ENCODE data around the gene SIRT7.

DNA sequence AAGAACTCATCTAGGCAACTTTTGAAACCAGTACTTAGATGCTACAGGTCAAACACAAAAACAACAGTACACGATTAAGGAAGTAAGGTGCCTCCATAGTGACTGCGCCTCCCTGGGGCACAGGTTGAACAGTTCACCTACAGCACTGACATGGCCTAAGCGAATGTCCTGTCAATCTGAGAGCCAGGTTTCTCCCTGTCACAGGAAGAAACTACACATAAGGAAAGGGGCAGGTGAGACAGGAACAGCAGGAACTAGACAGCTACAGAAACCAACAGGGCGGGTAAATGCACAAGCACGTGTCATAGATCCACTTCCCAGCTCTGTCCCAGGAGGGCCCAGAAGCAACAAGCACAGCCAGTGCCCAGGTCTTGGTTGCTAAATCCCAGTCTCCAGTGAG, 38.9 kb downstream of the SIRT7 start:
- TF ChIP-seq SPI1 (IDR thresholded peaks at IDR 0.05; ENCODE audit: borderline replicate concordance, low read depth), result no peak
- TF ChIP-seq CTCF (IDR thresholded peaks at IDR 0.05; ENCODE audit: insufficient read depth, low read length), result no peak
- no peak for TF ChIP-seq GABPA (IDR thresholded peaks at IDR 0.05; ENCODE audit: low read depth)
- TF ChIP-seq, protein P1, sequence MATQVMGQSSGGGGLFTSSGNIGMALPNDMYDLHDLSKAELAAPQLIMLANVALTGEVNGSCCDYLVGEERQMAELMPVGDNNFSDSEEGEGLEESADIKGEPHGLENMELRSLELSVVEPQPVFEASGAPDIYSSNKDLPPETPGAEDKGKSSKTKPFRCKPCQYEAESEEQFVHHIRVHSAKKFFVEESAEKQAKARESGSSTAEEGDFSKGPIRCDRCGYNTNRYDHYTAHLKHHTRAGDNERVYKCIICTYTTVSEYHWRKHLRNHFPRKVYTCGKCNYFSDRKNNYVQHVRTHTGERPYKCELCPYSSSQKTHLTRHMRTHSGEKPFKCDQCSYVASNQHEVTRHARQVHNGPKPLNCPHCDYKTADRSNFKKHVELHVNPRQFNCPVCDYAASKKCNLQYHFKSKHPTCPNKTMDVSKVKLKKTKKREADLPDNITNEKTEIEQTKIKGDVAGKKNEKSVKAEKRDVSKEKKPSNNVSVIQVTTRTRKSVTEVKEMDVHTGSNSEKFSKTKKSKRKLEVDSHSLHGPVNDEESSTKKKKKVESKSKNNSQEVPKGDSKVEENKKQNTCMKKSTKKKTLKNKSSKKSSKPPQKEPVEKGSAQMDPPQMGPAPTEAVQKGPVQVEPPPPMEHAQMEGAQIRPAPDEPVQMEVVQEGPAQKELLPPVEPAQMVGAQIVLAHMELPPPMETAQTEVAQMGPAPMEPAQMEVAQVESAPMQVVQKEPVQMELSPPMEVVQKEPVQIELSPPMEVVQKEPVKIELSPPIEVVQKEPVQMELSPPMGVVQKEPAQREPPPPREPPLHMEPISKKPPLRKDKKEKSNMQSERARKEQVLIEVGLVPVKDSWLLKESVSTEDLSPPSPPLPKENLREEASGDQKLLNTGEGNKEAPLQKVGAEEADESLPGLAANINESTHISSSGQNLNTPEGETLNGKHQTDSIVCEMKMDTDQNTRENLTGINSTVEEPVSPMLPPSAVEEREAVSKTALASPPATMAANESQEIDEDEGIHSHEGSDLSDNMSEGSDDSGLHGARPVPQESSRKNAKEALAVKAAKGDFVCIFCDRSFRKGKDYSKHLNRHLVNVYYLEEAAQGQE (IDR thresholded peaks at IDR 0.05; ENCODE audit: insufficient replicate concordance, low read depth), result no peak

Measured in HL-60 (cell line).